ENCODE results near the gene ETFB. TPM values are rescaled to one million over a fixed set of nuclear protein-coding genes. Genes with fewer than 3 reads are reported as not detected.

ETFB gene
- polyA plus RNA-seq, 3 donors: 123 to 149 (median 132) TPM

GRCh38 chr19:51375504-51376221, 9.5 kb upstream of the ETFB start:
- DNase-seq (ENCODE audit: low read depth in 3 of 3, low spot score in 2 of 3): no peak

GRCh38 chr19:51372649-51373504, 6.7 kb upstream of the ETFB start, which contains the start of gene NKG7:
NKG7 (minus strand) TSS chr19:51372654; CDS start chr19:51372535, 119 bp downstream.
- no peak for DNase-seq (ENCODE audit: low read depth in 3 of 3, low spot score in 2 of 3)

DNA sequence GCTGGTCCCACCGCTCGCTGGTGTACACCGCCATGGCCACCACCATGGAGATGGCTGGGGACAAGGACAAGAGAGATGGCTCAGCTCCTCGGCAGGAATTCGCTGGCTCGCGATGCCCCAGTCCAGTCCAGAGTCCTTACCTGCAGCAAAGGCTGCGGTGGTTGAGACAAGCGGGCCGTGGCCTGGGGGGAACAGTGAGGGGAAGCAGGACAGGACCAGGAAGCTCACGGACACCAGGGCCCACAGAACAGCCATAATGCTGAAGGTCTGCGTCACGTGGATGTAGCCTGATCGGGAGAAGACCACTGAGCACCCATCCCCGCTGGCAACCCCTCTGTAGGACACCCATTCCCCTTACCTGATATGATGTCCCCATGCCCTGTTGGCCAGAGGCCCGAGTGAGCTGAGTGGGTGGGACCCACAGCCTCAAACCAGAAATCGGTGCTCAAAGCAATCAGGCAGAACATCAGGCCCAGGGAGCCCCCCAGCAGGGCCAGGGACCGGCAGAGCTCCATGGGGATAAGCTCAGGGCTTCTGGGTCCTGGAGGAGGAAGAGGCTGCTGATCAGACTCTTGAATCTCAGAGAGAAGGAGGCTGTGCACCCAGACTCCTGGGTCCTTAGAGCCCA, 5.9 kb upstream of the ETFB start:
- DNase-seq (ENCODE audit: low read depth in 3 of 3, low spot score in 2 of 3): no peak

- no peak for DNase-seq (ENCODE audit: low read depth in 3 of 3, low spot score in 2 of 3)
Observed at GRCh38 chr19:51371186-51371690, 5.0 kb upstream of the ETFB start.

- DNase-seq (ENCODE audit: low read depth in 3 of 3, low spot score in 2 of 3): no peak
Observed at GRCh38 chr19:51370230-51370629, 4.0 kb upstream of the ETFB start.

DNA sequence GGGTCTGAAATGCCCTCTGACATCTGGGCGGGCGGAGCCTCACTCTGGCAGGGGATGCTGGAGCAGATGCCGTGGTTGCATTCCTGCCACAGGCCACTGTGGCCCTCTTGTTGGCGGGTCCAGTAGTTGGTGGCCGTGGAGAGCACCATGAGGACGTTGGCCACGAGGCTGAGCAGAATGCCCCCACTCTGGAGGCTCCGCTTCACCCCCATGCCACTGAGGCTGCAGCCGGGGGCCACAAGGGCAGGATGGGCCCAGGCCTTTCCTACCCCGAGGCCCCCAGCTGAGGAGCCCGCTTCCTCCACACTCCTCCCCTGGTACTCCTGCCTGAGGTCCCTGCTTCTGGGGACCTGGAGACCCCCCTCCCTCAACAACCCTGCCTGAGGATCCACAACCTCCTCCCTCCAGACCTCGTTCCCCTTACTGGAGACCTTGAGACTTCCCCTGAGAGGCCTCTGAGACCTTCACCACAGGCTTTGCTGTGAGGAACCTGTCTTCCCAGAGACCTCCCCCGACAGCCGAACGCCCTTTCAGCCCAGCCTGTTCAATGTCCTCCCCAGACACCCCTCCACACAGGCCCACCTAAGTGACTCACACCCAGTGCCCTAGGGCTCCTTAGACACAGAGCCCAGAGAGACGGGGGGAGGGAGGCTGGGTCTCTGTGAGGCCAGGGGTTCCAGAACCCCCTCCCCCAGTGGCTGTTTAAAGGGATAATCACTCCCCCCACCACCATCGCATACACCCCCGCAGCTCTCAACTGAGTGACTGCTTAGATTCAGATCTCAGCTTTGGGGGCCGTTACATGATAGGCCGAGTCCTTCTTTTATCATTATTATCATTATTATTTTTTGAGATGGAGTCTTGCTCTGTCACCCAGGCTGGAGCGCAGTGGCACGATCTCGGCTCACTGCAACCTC, 2.4 kb upstream of the ETFB start, which contains the start of gene CLDND2:
Gene CLDND2, minus strand, starts transcription at position 638 of the 917 bp plus-strand sequence. Its CDS starts 426 bp downstream, at position 212.
- no peak for DNase-seq (ENCODE audit: low read depth in 3 of 3, low spot score in 2 of 3)

GRCh38 chr19:51367565-51368365, 1.6 kb upstream of the ETFB start:
- peak; percentile 92 to 95 (median 94) for DNase-seq (ENCODE audit: low read depth in 3 of 3, low spot score in 2 of 3)

- no peak for DNase-seq (ENCODE audit: low read depth in 3 of 3, low spot score in 2 of 3)
Observed at GRCh38 chr19:51367255-51367564, 1.0 kb upstream of the ETFB start.

DNA sequence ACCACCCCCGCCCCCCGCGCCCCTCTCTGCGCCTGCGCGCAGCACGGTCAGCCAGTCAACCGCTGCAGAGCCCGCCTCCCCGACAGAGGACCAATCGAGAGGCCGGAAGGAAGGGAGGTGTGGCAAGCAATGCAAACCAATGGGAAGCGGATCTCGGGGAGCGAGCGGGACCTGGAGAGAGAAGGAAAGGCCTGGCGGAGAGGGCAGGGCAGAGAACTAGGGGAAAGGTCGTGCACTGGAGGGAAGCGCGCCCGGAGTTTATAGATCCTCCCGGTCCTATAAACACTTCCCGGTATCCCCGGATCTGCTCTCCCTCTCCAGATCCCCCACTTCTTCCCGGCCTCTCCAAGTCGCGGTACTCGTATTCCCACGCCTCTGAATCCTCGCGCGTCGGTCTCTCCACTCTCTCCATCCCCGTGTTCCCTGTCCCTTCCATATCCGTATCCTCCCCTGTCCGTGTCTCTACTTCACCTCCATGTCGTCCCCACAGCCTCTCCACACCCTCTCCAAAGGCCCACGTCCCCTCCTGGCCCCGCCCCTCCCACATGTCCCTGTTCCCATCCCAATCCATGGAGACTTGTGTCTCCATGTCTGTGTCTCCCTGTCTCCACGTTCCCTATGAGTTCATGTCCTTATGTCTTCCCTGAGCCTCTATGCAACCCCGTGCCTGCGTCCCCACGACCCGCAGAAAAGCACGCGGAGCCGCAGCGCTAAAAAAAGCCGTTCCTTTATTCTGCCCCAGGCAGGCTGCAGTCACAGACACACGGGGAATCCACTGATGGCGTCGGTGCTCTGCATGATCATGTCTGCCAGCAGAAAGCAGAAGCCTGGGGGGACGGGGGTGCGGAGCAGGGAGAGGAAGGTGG, 434 bp upstream of the ETFB start:
- DNase-seq (ENCODE audit: low read depth in 3 of 3, low spot score in 2 of 3): peak; percentile 87 to 97 (median 96)

DNA sequence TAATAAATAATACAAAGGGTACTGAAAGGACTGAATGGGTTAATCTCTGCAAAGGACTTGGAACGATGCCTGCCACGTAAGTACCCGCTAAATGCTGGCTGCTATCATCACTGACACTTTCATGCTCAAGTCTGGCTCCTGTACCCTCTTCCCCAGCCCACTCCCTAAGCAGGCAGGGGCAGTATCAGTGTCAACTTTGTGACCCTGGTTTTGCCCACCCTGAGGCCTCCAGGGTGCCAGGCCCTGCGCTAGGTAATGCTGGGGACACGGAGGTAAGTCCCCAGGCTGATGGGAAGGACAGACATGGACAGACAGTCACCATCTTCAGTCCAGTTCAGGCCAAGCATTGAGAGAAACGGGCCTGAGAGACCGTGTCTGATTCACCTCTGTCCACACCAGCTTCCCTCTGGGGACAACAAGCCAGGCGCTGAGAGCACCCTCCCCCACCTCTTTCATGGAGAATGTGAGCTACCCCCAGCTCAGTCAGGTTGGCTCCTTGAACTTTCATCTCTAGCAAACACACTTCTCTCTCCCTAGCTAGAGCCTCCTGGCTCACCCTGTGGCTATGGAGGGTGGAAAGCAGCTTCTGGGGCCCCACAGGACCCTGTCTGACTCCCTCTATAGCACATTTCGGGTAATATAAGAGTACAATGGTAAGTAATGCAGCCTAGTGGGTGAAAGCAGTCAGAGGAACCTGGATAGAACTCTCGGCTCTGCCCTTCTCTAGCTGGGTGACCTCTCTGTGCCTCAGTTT, 800 bp downstream of the ETFB start:
- peak in 1 of 3 donors; percentile 23 for DNase-seq (ENCODE audit: low read depth in 3 of 3, low spot score in 2 of 3)

GRCh38 chr19:51364200-51365106, 1.7 kb downstream of the ETFB start:
- DNase-seq (ENCODE audit: low read depth in 3 of 3, low spot score in 2 of 3): no peak

GRCh38 chr19:51361239-51361638, 4.9 kb downstream of the ETFB start:
- DNase-seq (ENCODE audit: low read depth in 3 of 3, low spot score in 2 of 3): no peak

DNA sequence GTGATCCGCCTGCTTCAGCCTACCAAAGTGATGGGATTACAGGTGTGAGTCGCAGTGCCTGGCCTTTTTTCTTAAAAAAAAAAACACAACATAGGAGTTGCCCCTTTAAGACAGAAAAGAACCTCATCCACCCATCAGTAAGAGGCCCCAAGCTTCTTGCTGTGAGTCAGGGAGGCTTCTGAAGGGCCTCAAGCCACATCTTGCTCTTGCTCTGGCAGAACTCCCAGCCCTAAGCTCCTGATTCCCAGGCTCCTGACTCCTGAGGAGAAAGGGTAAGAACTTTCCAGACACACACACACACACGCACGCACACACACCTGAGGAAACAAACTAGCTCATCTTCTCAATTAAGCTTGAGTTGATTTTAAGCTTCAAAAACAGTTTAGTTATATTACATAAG, 6.9 kb downstream of the ETFB start:
- DNase-seq (ENCODE audit: low read depth in 3 of 3, low spot score in 2 of 3): no peak

DNA sequence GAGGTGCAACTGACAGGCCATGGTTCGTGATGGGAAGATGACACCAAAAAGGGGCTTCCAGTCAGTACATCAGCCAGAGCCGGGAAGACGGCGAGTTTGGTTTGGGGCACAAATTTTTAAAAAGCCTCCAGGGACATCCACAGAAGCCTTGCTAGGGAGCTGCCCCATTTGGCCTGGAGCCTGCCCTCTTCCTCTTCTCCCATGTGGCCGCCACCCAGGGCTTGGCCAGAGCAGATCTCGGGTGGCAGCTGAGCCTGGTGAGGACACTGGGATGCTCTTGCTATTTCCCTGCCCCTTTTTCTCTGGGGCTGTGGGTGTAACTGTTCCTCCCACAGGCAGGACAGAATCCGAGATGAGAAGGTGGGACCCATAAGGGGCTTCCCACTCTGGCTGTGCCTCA, 8.2 kb downstream of the ETFB start:
- DNase-seq (ENCODE audit: low read depth in 3 of 3, low spot score in 2 of 3): no peak

DNA sequence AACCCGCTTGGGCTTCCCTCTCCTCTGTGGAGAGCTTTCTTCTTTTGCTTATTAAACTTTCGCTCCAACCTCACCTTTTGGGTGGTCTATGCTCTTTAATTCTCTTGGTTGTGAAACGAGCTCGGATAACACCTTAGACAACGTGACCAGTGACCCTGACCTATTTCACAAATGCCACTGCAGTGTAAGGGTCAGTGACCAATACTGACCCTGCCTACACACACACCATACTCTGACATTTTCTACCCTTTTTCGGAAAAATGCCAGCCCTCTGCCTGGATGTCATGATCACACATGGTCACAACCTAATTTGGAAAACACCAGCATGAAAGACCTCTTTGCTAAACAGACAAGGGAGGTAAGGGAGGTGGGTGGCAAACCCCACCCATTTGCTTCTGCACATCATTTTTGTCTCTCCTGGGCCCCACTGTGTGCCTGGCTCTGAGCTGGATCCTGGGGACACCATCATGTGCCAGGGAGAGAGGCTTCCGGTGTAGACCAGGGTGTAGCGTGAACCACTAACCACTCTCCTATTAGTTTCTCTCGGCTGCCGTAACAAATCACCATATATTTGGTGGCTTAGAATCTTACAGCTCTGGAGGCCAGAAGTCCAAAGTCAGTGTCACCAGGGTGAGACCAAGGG, 9.9 kb downstream of the ETFB start:
- DNase-seq (ENCODE audit: low read depth in 3 of 3, low spot score in 2 of 3): no peak

GRCh38 chr19:51354742-51355148, 11.4 kb downstream of the ETFB start:
- DNase-seq (ENCODE audit: low read depth in 3 of 3, low spot score in 2 of 3): peak; percentile 39 to 41 (median 41)

Measured in right renal cortex interstitium (tissue), 3 donors.